ENCODE data around the gene CD24. TPM values are rescaled to one million over a fixed set of nuclear protein-coding genes. Genes with fewer than 3 reads are reported as not detected.
"Not testable (repeated sequence)": the region's sequence is repeated elsewhere in the genome, so short reads cannot be mapped to it uniquely, and the experiment has no call there.

The CD24 gene, protein sequence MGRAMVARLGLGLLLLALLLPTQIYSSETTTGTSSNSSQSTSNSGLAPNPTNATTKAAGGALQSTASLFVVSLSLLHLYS
- total RNA-seq: 0.17 and 0.26 TPM in 2 replicates
- 0.19 and 0.69 TPM in 2 replicates for polyA plus RNA-seq
- 0.08 and 0.52 TPM in 2 replicates for polyA plus RNA-seq (2012)
- 1.1 TPM in 1 of 2 replicates, not detected in the other for polyA minus RNA-seq (ENCODE audit: low replicate concordance)

- no peaks in the 10 kb centered on the region for H3K9me3 ChIP-seq (ENCODE audit: control insufficient read depth, insufficient read depth, low read depth, low read length)
- H2AFZ ChIP-seq (ENCODE audit: low read length): no peak within 1 kb of the TSS
- H3K36me3 ChIP-seq (ENCODE audit: control insufficient read depth, insufficient read depth, low read length): no peaks in the 10 kb centered on the region
- no peaks in the 10 kb centered on the region for H3K79me2 ChIP-seq (ENCODE audit: control insufficient read depth, insufficient read depth, low read length)
- no peak within 1 kb of the TSS for H3K9ac ChIP-seq (ENCODE audit: insufficient read depth, low read length)
- peak within 1 kb of the TSS; percentile 85 for H3K4me2 ChIP-seq (ENCODE audit: extremely low read depth, insufficient read depth, low read length)
- H3K27ac ChIP-seq (ENCODE audit: insufficient read depth, low read length): no peak within 1 kb of the TSS
- H3K27me3 ChIP-seq (ENCODE audit: control insufficient read depth, insufficient read depth, low read length): peaks cover 48% of the 10 kb centered on the region
- no peak for TF ChIP-seq CTCF (conservative IDR thresholded peaks at IDR 0.05 in 1 of 2, IDR thresholded peaks at IDR 0.05 in 1 of 2; ENCODE audit: low read depth in 1 of 2, low read length in 2 of 2)
- TF ChIP-seq EZH2 (IDR thresholded peaks at IDR 0.05; ENCODE audit: low read length, missing control alignments): no peak
- H4K20me1 ChIP-seq (ENCODE audit: control insufficient read depth, extremely low read depth, insufficient read depth, low read length): no peaks in the 10 kb centered on the region
- peak in 1 of 2 donors; percentile 47 for DNase-seq (ENCODE audit: low read depth in 2 of 2)
- no peaks in the 10 kb centered on the region for H3K4me1 ChIP-seq (ENCODE audit: control insufficient read depth, extremely low read depth, insufficient read depth, low read length)
- peak within 1 kb of the TSS; percentile 26 to 53 (median 34) for H3K4me3 ChIP-seq (replicated peaks in 1 of 4; ENCODE audit: control extremely low read depth in 1 of 4, insufficient read depth in 1 of 4, low read depth in 3 of 4, low read length in 4 of 4)
Measured at GRCh38 chr6:106974336-106974998, at the start of gene CD24. Gene CD24 (minus strand): TSS chr6:106974729. CDS start chr6:106974646, 83 bp downstream.

GRCh38 chr6:107021446-107022185, 47.1 kb upstream of the CD24 start:
- no peak for TF ChIP-seq EZH2 (IDR thresholded peaks at IDR 0.05; ENCODE audit: low read length, missing control alignments)
- TF ChIP-seq CTCF (conservative IDR thresholded peaks at IDR 0.05 in 1 of 2, IDR thresholded peaks at IDR 0.05 in 1 of 2; ENCODE audit: low read depth in 1 of 2, low read length in 2 of 2): no peak
- H3K4me2 ChIP-seq (ENCODE audit: extremely low read depth, insufficient read depth, low read length): no peak overlapping the region
- no peak for DNase-seq (ENCODE audit: low read depth in 2 of 2)

DNA sequence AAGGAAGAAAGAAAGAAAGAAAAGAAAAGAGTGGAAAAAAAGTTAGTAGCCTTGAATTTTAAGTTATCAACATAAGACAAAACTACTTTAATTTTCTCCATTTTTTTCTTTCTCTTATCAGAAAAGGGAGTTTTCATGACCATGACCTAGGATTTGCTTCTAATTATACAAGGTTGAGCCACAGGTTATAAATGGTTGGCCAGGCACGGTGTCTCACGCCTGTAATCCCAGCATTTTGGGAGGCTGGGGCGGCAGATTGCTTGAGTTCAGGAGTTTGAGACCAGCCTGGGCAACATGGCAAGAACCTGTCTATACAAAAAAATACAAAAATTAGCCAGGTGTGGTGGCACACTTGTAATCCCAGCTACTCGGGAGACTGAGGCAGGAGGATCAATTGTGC, 45.7 kb upstream of the CD24 start:
- no peak for TF ChIP-seq CTCF (conservative IDR thresholded peaks at IDR 0.05 in 1 of 2, IDR thresholded peaks at IDR 0.05 in 1 of 2; ENCODE audit: low read depth in 1 of 2, low read length in 2 of 2)
- no peak for TF ChIP-seq EZH2 (IDR thresholded peaks at IDR 0.05; ENCODE audit: low read length, missing control alignments)
- H3K79me2 ChIP-seq (ENCODE audit: control insufficient read depth, insufficient read depth, low read length): no peaks in the 10 kb centered on the region
- no peak overlapping the region for H3K4me2 ChIP-seq (ENCODE audit: extremely low read depth, insufficient read depth, low read length)
- no peak for DNase-seq (ENCODE audit: low read depth in 2 of 2)
- H3K4me3 ChIP-seq (replicated peaks in 1 of 4; ENCODE audit: control extremely low read depth in 1 of 4, insufficient read depth in 1 of 4, low read depth in 3 of 4, low read length in 4 of 4): no peak overlapping the region
- H3K9me3 ChIP-seq (ENCODE audit: control insufficient read depth, insufficient read depth, low read depth, low read length): no peaks in the 10 kb centered on the region
- no peak overlapping the region for H2AFZ ChIP-seq (ENCODE audit: low read length)
- no peaks in the 10 kb centered on the region for H3K4me1 ChIP-seq (ENCODE audit: control insufficient read depth, extremely low read depth, insufficient read depth, low read length)
- H3K27ac ChIP-seq (ENCODE audit: insufficient read depth, low read length): no peak overlapping the region
- H3K36me3 ChIP-seq (ENCODE audit: control insufficient read depth, insufficient read depth, low read length): no peaks in the 10 kb centered on the region
- H3K9ac ChIP-seq (ENCODE audit: insufficient read depth, low read length): no peak overlapping the region
- no peaks in the 10 kb centered on the region for H4K20me1 ChIP-seq (ENCODE audit: control insufficient read depth, extremely low read depth, insufficient read depth, low read length)
- no peaks in the 10 kb centered on the region for H3K27me3 ChIP-seq (ENCODE audit: control insufficient read depth, insufficient read depth, low read length)

More at GRCh38 chr6:107021446-107022185, 47.1 kb upstream of the CD24 start:
- no peaks in the 10 kb centered on the region for H3K9me3 ChIP-seq (ENCODE audit: control insufficient read depth, insufficient read depth, low read depth, low read length)
- no peak overlapping the region for H3K4me3 ChIP-seq (replicated peaks in 1 of 4; ENCODE audit: control extremely low read depth in 1 of 4, insufficient read depth in 1 of 4, low read depth in 3 of 4, low read length in 4 of 4)
- no peaks in the 10 kb centered on the region for H3K27me3 ChIP-seq (ENCODE audit: control insufficient read depth, insufficient read depth, low read length)
- no peaks in the 10 kb centered on the region for H4K20me1 ChIP-seq (ENCODE audit: control insufficient read depth, extremely low read depth, insufficient read depth, low read length)
- H3K27ac ChIP-seq (ENCODE audit: insufficient read depth, low read length): no peak overlapping the region
- H3K36me3 ChIP-seq (ENCODE audit: control insufficient read depth, insufficient read depth, low read length): no peaks in the 10 kb centered on the region
- H2AFZ ChIP-seq (ENCODE audit: low read length): no peak overlapping the region
- no peak overlapping the region for H3K9ac ChIP-seq (ENCODE audit: insufficient read depth, low read length)
- no peaks in the 10 kb centered on the region for H3K4me1 ChIP-seq (ENCODE audit: control insufficient read depth, extremely low read depth, insufficient read depth, low read length)
- no peaks in the 10 kb centered on the region for H3K79me2 ChIP-seq (ENCODE audit: control insufficient read depth, insufficient read depth, low read length)

DNA sequence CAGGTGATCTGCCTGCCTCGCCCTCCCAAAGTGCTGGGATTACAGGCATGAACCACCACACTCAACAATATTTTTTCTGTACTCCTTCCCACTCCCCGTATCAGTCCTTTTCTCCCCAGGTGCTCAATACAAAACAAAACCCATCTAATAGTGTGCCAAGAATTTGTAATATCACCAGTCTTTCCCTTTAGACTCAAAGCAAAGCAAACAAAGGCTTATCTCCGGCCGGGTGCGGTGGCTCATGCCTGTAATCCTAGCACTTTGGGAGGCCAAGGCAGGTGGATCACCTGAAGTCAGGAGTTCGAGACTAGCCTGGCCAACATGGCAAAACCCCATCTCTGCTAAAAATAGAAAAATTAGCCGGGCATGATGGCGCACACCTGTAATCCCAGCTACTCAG, 45.1 kb upstream of the CD24 start:
- not testable (repeated sequence) for H3K79me2 ChIP-seq (ENCODE audit: control insufficient read depth, insufficient read depth, low read length); H2AFZ ChIP-seq (ENCODE audit: low read length); H3K9ac ChIP-seq (ENCODE audit: insufficient read depth, low read length); H3K27me3 ChIP-seq (ENCODE audit: control insufficient read depth, insufficient read depth, low read length); H3K4me1 ChIP-seq (ENCODE audit: control insufficient read depth, extremely low read depth, insufficient read depth, low read length); DNase-seq (ENCODE audit: low read depth in 2 of 2); H3K27ac ChIP-seq (ENCODE audit: insufficient read depth, low read length); H3K9me3 ChIP-seq (ENCODE audit: control insufficient read depth, insufficient read depth, low read depth, low read length); H3K4me2 ChIP-seq (ENCODE audit: extremely low read depth, insufficient read depth, low read length); H3K4me3 ChIP-seq (replicated peaks in 1 of 4; ENCODE audit: control extremely low read depth in 1 of 4, insufficient read depth in 1 of 4, low read depth in 3 of 4, low read length in 4 of 4); H3K36me3 ChIP-seq (ENCODE audit: control insufficient read depth, insufficient read depth, low read length); H4K20me1 ChIP-seq (ENCODE audit: control insufficient read depth, extremely low read depth, insufficient read depth, low read length)

All from fibroblast of lung (primary cell).